ENCODE data around the gene ST8SIA1. TPM values are rescaled to one million over a fixed set of nuclear protein-coding genes. Genes with fewer than 3 reads are reported as not detected.

Gene ST8SIA1
- polyA plus RNA-seq, 1 of the 3 experiments (the other 2 are of a cell fraction): 0.12 TPM

- TF ChIP-seq, protein P1, sequence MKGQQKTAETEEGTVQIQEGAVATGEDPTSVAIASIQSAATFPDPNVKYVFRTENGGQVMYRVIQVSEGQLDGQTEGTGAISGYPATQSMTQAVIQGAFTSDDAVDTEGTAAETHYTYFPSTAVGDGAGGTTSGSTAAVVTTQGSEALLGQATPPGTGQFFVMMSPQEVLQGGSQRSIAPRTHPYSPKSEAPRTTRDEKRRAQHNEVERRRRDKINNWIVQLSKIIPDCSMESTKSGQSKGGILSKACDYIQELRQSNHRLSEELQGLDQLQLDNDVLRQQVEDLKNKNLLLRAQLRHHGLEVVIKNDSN (IDR thresholded peaks at IDR 0.05; ENCODE audit: borderline replicate concordance, low read depth): no peak
- no peak for TF ChIP-seq RAD21 (IDR thresholded peaks at IDR 0.05; ENCODE audit: low read length)
These were observed 4.9 kb downstream of the ST8SIA1 start (continued) for GRCh38 chr12:22329621-22330020.

DNA sequence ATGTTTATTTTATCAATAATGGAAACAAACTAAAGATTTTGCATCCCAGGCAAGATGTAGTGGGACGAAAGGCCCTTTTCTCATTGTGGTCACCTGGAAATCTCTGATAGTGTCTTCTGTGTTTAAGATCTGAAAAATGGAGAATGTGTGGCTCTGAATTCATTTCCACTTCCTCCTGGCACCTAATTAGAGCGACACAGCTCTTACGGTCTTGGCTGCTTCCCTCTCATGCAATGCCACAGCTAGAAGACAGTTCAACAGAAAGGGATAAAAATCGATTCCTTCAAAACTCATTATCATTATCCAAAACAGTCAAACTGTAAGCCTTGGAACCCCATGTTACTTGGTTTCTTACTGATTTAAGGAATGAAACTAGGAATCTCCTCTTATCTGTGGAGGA is 9.3 kb downstream of the ST8SIA1 start:
- H3F3A ChIP-seq (replicated peaks; ENCODE audit: insufficient read depth): no peaks in the 10 kb centered on the region
- CTCF ChIA-PET: no interaction called here
- no peaks in the 10 kb centered on the region for H4K20me1 ChIP-seq (ENCODE audit: insufficient read depth)
- H3K27me3 ChIP-seq (ENCODE audit: insufficient read depth): peaks cover 5% of the 10 kb centered on the region; the same call in 1 of the 2 replicates
- no peak overlapping the region for H3K27ac ChIP-seq (ENCODE audit: low read depth in 2 of 2, low read length in 1 of 2)
- H3K4me2 ChIP-seq: no peak overlapping the region
- no peaks in the 10 kb centered on the region for H3K79me2 ChIP-seq (ENCODE audit: insufficient read depth)
- no peak for DNase-seq
- no peaks in the 10 kb centered on the region for H3K36me3 ChIP-seq (replicated peaks in 1 of 2; ENCODE audit: control insufficient read depth in 1 of 2, insufficient read depth in 2 of 2, low read length in 1 of 2)
- H3K4me3 ChIP-seq (ENCODE audit: low read depth in 2 of 2, low read length in 1 of 2): no peak overlapping the region
- 14% methylated on average over 4 of the region's 4 CpGs for WGBS (ENCODE audit: low lambda C conversion rate)
- H2AFZ ChIP-seq (ENCODE audit: low read depth): no peak overlapping the region
- no peaks in the 10 kb centered on the region for H3K4me1 ChIP-seq (ENCODE audit: control insufficient read depth in 1 of 2, insufficient read depth in 2 of 2, low read depth in 1 of 2, low read length in 1 of 2)
- no peaks in the 10 kb centered on the region for H3K9me3 ChIP-seq
- H3K9me2 ChIP-seq: no peaks in the 10 kb centered on the region
- POLR2A ChIA-PET: no interaction called here
- H3K9ac ChIP-seq: no peak overlapping the region
- TF ChIP-seq USF2 (IDR thresholded peaks at IDR 0.05; ENCODE audit: borderline replicate concordance, low read depth, low read length) (no peak), RFX5 (IDR thresholded peaks at IDR 0.05; ENCODE audit: low read length) (no peak), IRF3 (IDR thresholded peaks at IDR 0.05; ENCODE audit: low read depth, low read length) (no peak), MXI1 (IDR thresholded peaks at IDR 0.05; ENCODE audit: low read depth, low read length) (no peak), TAF1 (IDR thresholded peaks at IDR 0.05; ENCODE audit: borderline replicate concordance, low read depth, low read length) (no peak), EP300 (IDR thresholded peaks at IDR 0.05; ENCODE audit: borderline replicate concordance in 1 of 2, low read depth in 1 of 2, low read length in 1 of 2) (no peak), RCOR1 (IDR thresholded peaks at IDR 0.05; ENCODE audit: low read length) (no peak), CHD2 (IDR thresholded peaks at IDR 0.05; ENCODE audit: low read length, partially characterized antibody) (no peak), JUND (IDR thresholded peaks at IDR 0.05) (no peak)

DNA sequence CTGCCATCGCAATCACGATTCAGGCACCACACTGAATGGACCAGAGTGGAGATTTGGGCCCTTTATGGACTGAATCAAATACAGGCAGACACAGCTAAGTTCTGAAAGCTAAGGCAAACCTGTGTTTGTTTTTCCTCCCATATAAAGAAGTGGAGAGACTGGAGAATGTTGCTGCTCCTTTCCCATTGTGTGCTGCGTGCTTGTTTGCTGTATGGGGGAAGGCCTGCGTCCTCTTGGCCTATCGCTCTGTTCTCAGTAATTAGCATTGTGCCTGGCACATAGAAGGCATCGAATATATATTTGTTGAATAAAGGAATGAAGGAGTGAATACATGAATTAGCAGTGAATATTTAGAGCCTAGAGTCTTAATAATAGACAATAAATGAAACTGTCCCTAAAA is 12.4 kb downstream of the ST8SIA1 start:
- Histone ChIP-seq H3K9ac (no peak overlapping the region), H3K79me2 (ENCODE audit: insufficient read depth) (no peaks in the 10 kb centered on the region), H2AFZ (ENCODE audit: low read depth) (no peak overlapping the region), H3K27me3 (ENCODE audit: insufficient read depth) (peaks cover 11% of the 10 kb centered on the region; the same call in 1 of the 2 replicates), H3K4me1 (ENCODE audit: control insufficient read depth in 1 of 2, insufficient read depth in 2 of 2, low read depth in 1 of 2, low read length in 1 of 2) (no peaks in the 10 kb centered on the region), H3K9me2 (no peaks in the 10 kb centered on the region), H3K9me3 (no peaks in the 10 kb centered on the region), H3K4me2 (no peak overlapping the region), H3K27ac (ENCODE audit: low read depth in 2 of 2, low read length in 1 of 2) (no peak overlapping the region), H4K20me1 (ENCODE audit: insufficient read depth) (no peaks in the 10 kb centered on the region), H3K36me3 (replicated peaks in 1 of 2; ENCODE audit: control insufficient read depth in 1 of 2, insufficient read depth in 2 of 2, low read length in 1 of 2) (no peaks in the 10 kb centered on the region), H3K4me3 (ENCODE audit: low read depth in 2 of 2, low read length in 1 of 2) (no peak overlapping the region), H3F3A (replicated peaks; ENCODE audit: insufficient read depth) (no peaks in the 10 kb centered on the region)
- WGBS (ENCODE audit: low lambda C conversion rate): 39% methylated on average over 6 of the region's 6 CpGs
- CTCF ChIA-PET: interaction anchor here (1.4 kb wide), 1 partner anchor 13 kb away, joined by 6 read pairs; no protein-coding TSS in a partner anchor
- no peak for TF ChIP-seq IRF3 (IDR thresholded peaks at IDR 0.05; ENCODE audit: low read depth, low read length)
- TF ChIP-seq RCOR1 (IDR thresholded peaks at IDR 0.05; ENCODE audit: low read length): no peak
- TF ChIP-seq RXRA (IDR thresholded peaks at IDR 0.05; ENCODE audit: borderline replicate concordance, low read depth): no peak
- TF ChIP-seq, protein P2, sequence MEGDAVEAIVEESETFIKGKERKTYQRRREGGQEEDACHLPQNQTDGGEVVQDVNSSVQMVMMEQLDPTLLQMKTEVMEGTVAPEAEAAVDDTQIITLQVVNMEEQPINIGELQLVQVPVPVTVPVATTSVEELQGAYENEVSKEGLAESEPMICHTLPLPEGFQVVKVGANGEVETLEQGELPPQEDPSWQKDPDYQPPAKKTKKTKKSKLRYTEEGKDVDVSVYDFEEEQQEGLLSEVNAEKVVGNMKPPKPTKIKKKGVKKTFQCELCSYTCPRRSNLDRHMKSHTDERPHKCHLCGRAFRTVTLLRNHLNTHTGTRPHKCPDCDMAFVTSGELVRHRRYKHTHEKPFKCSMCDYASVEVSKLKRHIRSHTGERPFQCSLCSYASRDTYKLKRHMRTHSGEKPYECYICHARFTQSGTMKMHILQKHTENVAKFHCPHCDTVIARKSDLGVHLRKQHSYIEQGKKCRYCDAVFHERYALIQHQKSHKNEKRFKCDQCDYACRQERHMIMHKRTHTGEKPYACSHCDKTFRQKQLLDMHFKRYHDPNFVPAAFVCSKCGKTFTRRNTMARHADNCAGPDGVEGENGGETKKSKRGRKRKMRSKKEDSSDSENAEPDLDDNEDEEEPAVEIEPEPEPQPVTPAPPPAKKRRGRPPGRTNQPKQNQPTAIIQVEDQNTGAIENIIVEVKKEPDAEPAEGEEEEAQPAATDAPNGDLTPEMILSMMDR (IDR thresholded peaks at IDR 0.05): no peak
- no peak for TF ChIP-seq JUND (IDR thresholded peaks at IDR 0.05)
- TF ChIP-seq, protein P3, sequence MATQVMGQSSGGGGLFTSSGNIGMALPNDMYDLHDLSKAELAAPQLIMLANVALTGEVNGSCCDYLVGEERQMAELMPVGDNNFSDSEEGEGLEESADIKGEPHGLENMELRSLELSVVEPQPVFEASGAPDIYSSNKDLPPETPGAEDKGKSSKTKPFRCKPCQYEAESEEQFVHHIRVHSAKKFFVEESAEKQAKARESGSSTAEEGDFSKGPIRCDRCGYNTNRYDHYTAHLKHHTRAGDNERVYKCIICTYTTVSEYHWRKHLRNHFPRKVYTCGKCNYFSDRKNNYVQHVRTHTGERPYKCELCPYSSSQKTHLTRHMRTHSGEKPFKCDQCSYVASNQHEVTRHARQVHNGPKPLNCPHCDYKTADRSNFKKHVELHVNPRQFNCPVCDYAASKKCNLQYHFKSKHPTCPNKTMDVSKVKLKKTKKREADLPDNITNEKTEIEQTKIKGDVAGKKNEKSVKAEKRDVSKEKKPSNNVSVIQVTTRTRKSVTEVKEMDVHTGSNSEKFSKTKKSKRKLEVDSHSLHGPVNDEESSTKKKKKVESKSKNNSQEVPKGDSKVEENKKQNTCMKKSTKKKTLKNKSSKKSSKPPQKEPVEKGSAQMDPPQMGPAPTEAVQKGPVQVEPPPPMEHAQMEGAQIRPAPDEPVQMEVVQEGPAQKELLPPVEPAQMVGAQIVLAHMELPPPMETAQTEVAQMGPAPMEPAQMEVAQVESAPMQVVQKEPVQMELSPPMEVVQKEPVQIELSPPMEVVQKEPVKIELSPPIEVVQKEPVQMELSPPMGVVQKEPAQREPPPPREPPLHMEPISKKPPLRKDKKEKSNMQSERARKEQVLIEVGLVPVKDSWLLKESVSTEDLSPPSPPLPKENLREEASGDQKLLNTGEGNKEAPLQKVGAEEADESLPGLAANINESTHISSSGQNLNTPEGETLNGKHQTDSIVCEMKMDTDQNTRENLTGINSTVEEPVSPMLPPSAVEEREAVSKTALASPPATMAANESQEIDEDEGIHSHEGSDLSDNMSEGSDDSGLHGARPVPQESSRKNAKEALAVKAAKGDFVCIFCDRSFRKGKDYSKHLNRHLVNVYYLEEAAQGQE (IDR thresholded peaks at IDR 0.05; ENCODE audit: low read depth, low read length): no peak
- POLR2A ChIA-PET: no interaction called here
- DNase-seq: no peak
